Stimulated activated CD4-positive, alpha-beta T cell treated with anti-CD3 and anti-CD28 coated beads, Interleukin-4, amount 100 ng/mL, for 4 hours (primary cell): ENCODE measurements around the gene SNX18.

Source experiments
- DNase-seq, 2 experiments: peaks; one replicate each; pipeline ENCODE4 v3.0.0-alpha.2; 2020

SNX18 gene

GRCh38 chr5:54586336-54586735, 68.8 kb downstream of the SNX18 start:
- no peak for DNase-seq

- DNase-seq = no peak
Observed at GRCh38 chr5:54589786-54590185, 72.2 kb downstream of the SNX18 start.

GRCh38 chr5:54590824-54591223, 73.3 kb downstream of the SNX18 start:
- no peak for DNase-seq

- DNase-seq = no peak
Observed at GRCh38 chr5:54593779-54594178, 76.2 kb downstream of the SNX18 start.

DNA sequence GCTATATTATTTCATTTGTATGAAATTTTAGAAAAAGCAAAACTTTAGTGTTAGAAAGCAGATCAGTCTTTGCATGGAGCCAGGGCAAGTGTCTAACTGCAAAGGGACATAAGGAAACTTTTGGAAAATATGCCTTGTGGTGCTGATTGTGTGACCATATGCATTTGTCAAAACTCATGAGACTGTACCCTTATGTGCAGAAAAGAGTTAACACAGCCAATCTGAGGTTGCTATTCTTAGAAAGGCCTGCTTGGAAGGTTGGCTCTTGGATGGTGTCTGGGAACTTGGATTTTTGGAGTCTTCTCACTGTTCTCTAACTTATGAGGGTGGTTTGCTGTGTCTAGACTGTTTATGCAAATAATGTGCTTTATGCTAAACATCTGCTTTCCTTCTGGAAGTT, 76.6 kb downstream of the SNX18 start:
- DNase-seq = no peak

GRCh38 chr5:54595721-54596120, 78.2 kb downstream of the SNX18 start:
- no peak for DNase-seq
